Measurements from ENCODE around the gene USB1. TPM values are rescaled to one million over a fixed set of nuclear protein-coding genes. Genes with fewer than 3 reads are reported as not detected.

USB1 gene
- total and polyA plus RNA-seq, 4 donors, result 24.9 to 41.3 (median 32.9) TPM

DNA sequence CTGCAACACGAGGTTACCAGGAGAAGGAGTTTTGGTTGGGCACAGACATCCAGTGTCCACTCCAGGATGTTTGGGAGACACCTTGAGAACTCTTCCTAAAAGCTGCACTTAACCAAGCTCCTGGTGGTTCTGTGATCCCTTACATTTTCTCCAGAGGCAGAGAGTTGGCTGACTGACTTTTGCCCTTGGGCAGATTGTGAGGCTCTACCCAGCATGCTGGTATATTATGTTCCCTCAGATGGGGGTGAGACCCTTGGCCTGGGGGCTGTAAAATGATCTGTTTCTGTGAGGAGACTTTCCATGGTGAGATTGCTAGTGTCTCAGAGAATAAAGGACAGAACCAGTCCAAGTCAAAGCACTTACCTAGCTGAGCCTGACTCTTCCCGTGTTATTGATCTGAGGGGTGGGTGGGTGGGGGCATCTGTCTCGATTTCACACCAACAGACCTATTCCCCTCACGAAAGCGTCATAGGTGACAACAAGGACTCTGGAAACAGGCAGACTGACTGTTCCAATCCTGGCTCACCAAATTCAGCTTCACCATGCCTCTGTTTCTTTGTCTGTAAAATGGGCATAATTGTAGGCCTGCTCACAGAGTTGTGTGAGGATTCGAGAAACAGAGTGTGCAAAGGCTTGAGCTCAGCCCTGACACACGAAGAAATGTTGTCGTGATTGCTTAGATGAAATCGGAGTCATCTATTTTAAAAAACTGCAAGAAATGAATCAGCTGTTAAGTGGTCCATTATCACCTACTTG, 12.2 kb downstream of the USB1 start:
- Histone ChIP-seq H3K36me3 (ENCODE audit: control insufficient read depth in 1 of 2, insufficient read depth in 2 of 2, low read length in 1 of 2) (peaks cover 0 to 4% of the 10 kb centered on the region in 2 donors), H3K4me3 (ENCODE audit: low read length in 2 of 2) (no peak overlapping the region)
- intact Hi-C loops (cut with DNase I), result no loop called here

DNA sequence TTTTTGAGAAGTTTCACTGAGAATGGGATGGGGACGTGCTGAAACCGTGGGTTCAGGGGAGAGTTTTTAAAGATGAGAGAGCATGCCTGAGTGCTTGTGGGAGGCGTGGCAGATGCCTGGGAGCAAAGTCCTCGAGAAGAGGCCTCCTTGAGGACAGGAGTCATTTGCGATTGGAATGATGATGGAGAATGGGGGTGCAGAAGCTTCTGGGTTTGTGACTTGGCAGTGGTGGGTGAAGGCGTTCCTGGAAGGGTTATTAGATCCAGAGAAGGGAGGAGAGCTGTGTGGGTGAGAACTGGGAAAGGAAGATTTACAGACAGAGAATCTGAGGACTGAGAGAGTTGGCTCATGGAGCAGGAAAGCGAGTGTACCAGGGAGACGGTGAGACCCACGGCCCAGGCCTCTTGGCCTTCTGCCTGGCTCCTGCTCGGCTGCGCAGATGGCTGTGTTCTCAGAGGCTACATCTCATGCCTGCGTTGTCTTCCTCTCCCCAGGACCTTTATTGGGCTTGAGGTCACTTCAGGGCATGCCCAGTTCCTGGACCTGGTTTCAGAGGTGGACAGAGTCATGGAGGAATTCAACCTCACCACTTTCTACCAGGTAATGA, 15.7 kb downstream of the USB1 start:
- no peak overlapping the region for H3K27ac ChIP-seq (ENCODE audit: low read depth in 1 of 2, low read length in 2 of 2)
- no peak for ATAC-seq (ENCODE audit: low FRiP score)
- no peak overlapping the region for H3K4me3 ChIP-seq (ENCODE audit: low read length in 2 of 2)
- no peaks in the 10 kb centered on the region for H3K27me3 ChIP-seq (ENCODE audit: control insufficient read depth in 1 of 2, insufficient read depth in 2 of 2, low read length in 1 of 2)
- 67% methylated on average over 12 of the region's 12 CpGs for WGBS, 2 donors
- no peaks in the 10 kb centered on the region for H3K4me1 ChIP-seq (ENCODE audit: control insufficient read depth in 1 of 2, insufficient read depth in 2 of 2, low read length in 2 of 2)
- no peaks in the 10 kb centered on the region for H3K9me3 ChIP-seq (ENCODE audit: control insufficient read depth, low read length)
- intact Hi-C loops (cut with DNase I), result no loop called here
- peaks cover 0 to 2% of the 10 kb centered on the region in 2 donors for H3K36me3 ChIP-seq (ENCODE audit: control insufficient read depth in 1 of 2, insufficient read depth in 2 of 2, low read length in 1 of 2)
- DNase-seq, result no peak

More for the DNA sequence above, 12.2 kb downstream of the USB1 start:
- WGBS, 2 donors, result 92 to 93% methylated on average over 9 of the region's 9 CpGs
- Histone ChIP-seq H3K4me1 (ENCODE audit: control insufficient read depth in 1 of 2, insufficient read depth in 2 of 2, low read length in 2 of 2) (no peaks in the 10 kb centered on the region), H3K27ac (ENCODE audit: low read depth in 1 of 2, low read length in 2 of 2) (no peak overlapping the region), H3K27me3 (ENCODE audit: control insufficient read depth in 1 of 2, insufficient read depth in 2 of 2, low read length in 1 of 2) (no peaks in the 10 kb centered on the region), H3K9me3 (ENCODE audit: control insufficient read depth, low read length) (no peaks in the 10 kb centered on the region)
- DNase-seq (no peak), ATAC-seq (ENCODE audit: low FRiP score) (no peak)

DNA sequence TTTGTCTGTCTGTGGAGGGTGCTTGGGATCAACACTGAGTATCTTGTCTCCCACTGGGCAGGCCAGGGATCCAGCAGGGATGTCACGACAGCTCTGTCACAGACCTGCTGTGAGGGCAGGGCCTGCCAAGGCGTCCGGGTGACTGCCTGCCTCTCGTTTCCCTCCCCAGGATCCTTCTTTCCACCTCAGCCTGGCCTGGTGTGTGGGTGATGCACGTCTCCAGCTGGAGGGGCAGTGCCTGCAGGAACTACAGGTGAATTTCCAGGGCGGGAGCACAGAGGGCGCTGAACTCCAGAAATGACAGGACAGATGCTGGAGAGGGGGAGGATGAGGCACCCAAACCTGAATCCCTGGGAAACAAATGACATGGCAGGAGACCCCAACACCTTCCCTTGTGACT, 17.6 kb downstream of the USB1 start:
- 77 to 86% methylated on average over 7 of the region's 7 CpGs for WGBS, 2 donors

DNA sequence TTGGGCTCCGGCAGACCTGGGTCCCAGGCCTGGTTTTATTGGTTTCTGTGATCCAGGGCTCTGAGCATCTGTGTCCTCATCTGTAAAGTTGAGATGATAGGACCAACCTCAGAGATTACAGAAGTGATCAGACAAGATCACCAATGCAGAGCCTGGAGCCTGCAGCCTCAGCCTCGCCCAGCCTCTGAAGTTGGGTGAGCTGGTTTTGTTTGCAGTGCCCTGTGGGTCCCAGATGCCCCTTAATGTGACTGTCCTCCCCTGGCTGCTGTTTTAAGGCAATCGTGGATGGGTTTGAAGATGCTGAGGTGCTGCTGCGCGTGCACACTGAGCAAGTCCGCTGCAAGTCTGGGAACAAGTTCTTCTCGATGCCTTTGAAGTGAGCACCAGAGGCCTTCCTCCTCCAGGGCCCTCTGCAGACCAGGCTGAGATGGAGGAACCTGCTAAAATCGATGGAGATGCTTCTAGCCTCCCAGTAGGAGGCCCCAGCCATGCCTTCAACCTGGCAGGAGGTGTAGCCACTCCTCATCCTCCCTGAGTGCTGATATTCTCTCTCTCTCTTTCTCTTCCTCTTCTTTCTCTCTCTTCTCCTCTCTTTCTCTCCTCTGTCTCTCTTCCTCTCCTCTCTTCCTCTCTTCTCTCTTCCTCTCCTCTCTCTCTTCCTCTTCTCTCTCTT, 18.8 kb downstream of the USB1 start:
- peaks cover 0 to 2% of the 10 kb centered on the region in 2 donors for H3K36me3 ChIP-seq (ENCODE audit: control insufficient read depth in 1 of 2, insufficient read depth in 2 of 2, low read length in 1 of 2)
- H3K4me1 ChIP-seq (ENCODE audit: control insufficient read depth in 1 of 2, insufficient read depth in 2 of 2, low read length in 2 of 2), result no peaks in the 10 kb centered on the region
- ATAC-seq (ENCODE audit: low FRiP score) (no peak), DNase-seq (no peak)
- H3K9me3 ChIP-seq (ENCODE audit: control insufficient read depth, low read length), result no peaks in the 10 kb centered on the region
- WGBS, 2 donors, result 82 to 83% methylated on average over 8 of the region's 8 CpGs
- intact Hi-C loops (cut with DNase I), result loop anchor here (5.0 to 10.0 kb wide), 2 partner anchors 102 to 475 kb away; no protein-coding TSS in a partner anchor
- H3K27ac ChIP-seq (ENCODE audit: low read depth in 1 of 2, low read length in 2 of 2), result no peak overlapping the region
- no peaks in the 10 kb centered on the region for H3K27me3 ChIP-seq (ENCODE audit: control insufficient read depth in 1 of 2, insufficient read depth in 2 of 2, low read length in 1 of 2)
- H3K4me3 ChIP-seq (ENCODE audit: low read length in 2 of 2), result no peak overlapping the region

More for the DNA sequence above, 17.6 kb downstream of the USB1 start:
- no peak overlapping the region for H3K4me3 ChIP-seq (ENCODE audit: low read length in 2 of 2)
- ATAC-seq (ENCODE audit: low FRiP score) (no peak), DNase-seq (peak in 1 of 2 donors; percentile 49)
- no peaks in the 10 kb centered on the region for H3K27me3 ChIP-seq (ENCODE audit: control insufficient read depth in 1 of 2, insufficient read depth in 2 of 2, low read length in 1 of 2)
- no peaks in the 10 kb centered on the region for H3K4me1 ChIP-seq (ENCODE audit: control insufficient read depth in 1 of 2, insufficient read depth in 2 of 2, low read length in 2 of 2)
- H3K9me3 ChIP-seq (ENCODE audit: control insufficient read depth, low read length), result no peaks in the 10 kb centered on the region
- H3K27ac ChIP-seq (ENCODE audit: low read depth in 1 of 2, low read length in 2 of 2), result no peak overlapping the region
- H3K36me3 ChIP-seq (ENCODE audit: control insufficient read depth in 1 of 2, insufficient read depth in 2 of 2, low read length in 1 of 2), result peaks cover 0 to 2% of the 10 kb centered on the region in 2 donors
- intact Hi-C loops (cut with DNase I), result no loop called here

DNA sequence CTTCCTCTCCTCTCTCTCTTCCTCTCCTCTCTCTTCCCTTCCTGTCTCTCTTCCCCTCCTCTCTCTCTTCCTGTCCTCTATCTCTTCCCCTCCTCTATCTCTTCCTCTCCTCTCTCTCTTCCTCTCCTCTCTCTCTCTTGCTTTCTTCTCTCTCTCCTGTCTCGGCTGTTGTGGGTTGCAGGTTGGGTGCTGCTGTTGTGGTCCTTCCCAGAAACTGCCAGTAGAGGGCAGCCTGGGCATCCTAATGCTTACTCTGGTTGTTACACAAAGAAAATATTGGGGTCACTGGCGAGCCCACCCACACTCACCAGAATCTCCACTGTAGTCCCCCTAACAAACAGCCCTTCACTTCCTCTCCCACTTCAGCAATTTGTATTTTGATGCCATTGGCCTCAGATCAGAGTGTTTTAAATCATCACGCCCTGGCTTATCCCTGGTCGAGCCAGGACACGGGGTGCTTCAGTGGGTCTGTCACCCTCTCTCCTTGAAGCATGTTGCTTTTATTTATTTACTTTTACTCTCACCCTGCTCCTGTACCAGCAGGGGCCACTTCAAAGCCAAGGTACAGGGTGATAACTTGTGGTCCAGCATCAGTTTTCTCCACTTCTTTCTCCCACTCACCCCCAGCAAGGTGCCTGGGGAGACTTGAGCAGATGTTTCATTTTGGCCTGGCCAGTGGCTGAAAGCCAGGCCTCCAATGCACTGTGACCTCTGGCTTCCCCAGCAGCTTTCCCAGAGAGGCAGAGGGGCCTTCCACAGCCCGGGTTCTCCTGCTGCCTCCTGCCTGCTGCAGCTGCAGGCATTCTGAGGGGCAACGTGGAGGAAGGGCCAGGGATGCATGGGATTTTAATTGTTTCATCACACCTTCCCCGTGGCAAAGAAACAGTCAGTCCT, 19.7 kb downstream of the USB1 start:
- no peak for DNase-seq
- no peak for ATAC-seq (ENCODE audit: low FRiP score)
- peaks cover 0 to 2% of the 10 kb centered on the region in 2 donors for H3K36me3 ChIP-seq (ENCODE audit: control insufficient read depth in 1 of 2, insufficient read depth in 2 of 2, low read length in 1 of 2)
- no peaks in the 10 kb centered on the region for H3K27me3 ChIP-seq (ENCODE audit: control insufficient read depth in 1 of 2, insufficient read depth in 2 of 2, low read length in 1 of 2)
- no peak overlapping the region for H3K4me3 ChIP-seq (ENCODE audit: low read length in 2 of 2)
- no peaks in the 10 kb centered on the region for H3K9me3 ChIP-seq (ENCODE audit: control insufficient read depth, low read length)
- no peaks in the 10 kb centered on the region for H3K4me1 ChIP-seq (ENCODE audit: control insufficient read depth in 1 of 2, insufficient read depth in 2 of 2, low read length in 2 of 2)
- no peak overlapping the region for H3K27ac ChIP-seq (ENCODE audit: low read depth in 1 of 2, low read length in 2 of 2)
- WGBS, 2 donors, result 60 to 63% methylated on average over 8 of the region's 8 CpGs
- intact Hi-C loops (cut with DNase I), result loop anchor here (5.0 to 10.0 kb wide), 2 partner anchors 101 to 474 kb away; no protein-coding TSS in a partner anchor

DNA sequence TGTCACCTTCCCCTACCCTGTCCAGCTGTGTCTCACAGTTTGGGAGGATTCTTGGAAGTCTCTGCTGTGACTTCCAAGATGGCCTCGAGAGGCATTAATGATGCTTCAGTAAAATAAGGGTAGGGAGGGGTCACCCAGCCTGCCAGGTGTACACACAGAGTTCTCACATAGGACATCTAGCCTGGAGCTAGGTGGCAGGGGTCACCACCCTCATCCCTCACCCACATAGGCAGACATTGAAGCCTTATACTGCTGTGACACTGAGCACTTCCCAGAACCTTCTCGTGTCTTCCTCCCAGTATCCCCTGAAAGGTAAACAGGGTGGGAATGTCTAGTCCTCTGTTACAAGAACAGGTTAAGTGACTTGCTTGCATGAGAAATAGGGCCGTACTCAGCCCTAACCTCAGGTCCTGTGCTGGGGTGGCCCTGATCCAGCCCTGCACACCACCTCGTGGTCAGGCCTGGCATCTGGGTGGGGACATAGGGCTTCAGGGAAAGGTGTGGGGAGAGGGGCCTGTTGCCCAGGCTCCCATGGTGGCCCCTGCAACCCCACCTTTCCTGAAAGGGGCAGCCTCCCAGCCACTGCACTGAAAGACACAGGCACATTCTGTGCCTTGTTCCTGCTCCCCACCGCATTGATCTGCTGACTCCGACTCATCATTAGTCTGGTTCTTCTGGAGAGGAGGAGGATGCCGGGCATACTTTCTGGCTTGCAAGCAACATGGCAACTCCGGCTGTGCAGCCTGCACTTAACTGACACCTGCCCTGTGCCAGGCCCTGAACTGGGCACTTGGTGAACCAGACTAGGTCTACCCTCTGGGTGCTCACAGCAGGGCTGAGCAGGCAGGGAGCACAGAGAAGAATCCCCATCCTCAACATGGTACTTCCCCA, 20.7 kb downstream of the USB1 start:
- Histone ChIP-seq H3K9me3 (ENCODE audit: control insufficient read depth, low read length) (no peaks in the 10 kb centered on the region), H3K36me3 (ENCODE audit: control insufficient read depth in 1 of 2, insufficient read depth in 2 of 2, low read length in 1 of 2) (peaks cover 0 to 2% of the 10 kb centered on the region in 2 donors), H3K4me1 (ENCODE audit: control insufficient read depth in 1 of 2, insufficient read depth in 2 of 2, low read length in 2 of 2) (no peaks in the 10 kb centered on the region), H3K27ac (ENCODE audit: low read depth in 1 of 2, low read length in 2 of 2) (peak overlapping the region in 1 of 2 donors; percentile 3), H3K4me3 (ENCODE audit: low read length in 2 of 2) (no peak overlapping the region), H3K27me3 (ENCODE audit: control insufficient read depth in 1 of 2, insufficient read depth in 2 of 2, low read length in 1 of 2) (no peaks in the 10 kb centered on the region)
- ATAC-seq (ENCODE audit: low FRiP score), result no peak
- 71 to 76% methylated on average over 8 of the region's 8 CpGs for WGBS, 2 donors
- intact Hi-C loops (cut with DNase I), result loop anchor here (1.0 to 10.0 kb wide), 3 partner anchors 100 to 473 kb away; no protein-coding TSS in a partner anchor
- DNase-seq, result no peak

DNA sequence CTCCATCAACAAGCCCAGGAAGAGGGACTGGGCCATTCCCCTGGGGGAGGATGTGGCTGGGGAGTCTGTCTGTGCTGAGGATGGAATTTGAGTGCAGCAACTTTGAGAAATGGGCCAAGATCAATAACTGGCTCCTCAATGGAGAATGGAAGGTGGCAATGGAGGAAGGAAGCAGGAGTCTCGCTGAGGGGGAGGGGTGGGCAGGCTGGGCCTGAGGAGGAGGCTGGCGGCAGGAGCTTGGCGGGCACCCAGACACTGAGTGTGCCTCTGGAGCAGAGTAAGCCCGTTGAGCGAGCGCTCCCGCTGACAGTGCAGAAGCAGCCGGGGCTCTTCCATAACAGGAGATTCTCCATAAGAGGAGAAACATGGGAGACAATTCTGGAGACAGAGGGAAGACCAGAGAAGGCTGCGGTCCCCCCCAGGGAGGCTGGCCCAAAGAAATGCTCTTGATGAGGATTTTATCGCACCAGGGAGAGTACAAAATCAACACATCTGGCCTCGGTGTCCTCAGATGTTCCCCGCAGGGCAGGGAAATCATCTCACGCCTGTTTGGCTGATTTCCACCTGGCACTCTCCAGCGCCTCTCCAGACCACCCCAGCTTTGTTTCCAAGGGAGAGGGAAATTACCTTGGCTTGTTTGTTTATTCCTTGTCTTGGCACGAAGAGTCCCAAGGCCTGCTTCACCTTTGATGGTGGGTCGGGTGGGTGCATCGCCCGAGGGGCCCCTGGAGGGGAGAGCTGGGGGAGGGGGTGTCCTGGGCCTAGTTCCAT, 21.6 kb downstream of the USB1 start:
- intact Hi-C loops (cut with DNase I), result loop anchor here (1.0 to 10.0 kb wide), 3 partner anchors 100 to 472 kb away; no protein-coding TSS in a partner anchor
- Histone ChIP-seq H3K4me1 (ENCODE audit: control insufficient read depth in 1 of 2, insufficient read depth in 2 of 2, low read length in 2 of 2) (no peaks in the 10 kb centered on the region), H3K27me3 (ENCODE audit: control insufficient read depth in 1 of 2, insufficient read depth in 2 of 2, low read length in 1 of 2) (no peaks in the 10 kb centered on the region), H3K9me3 (ENCODE audit: control insufficient read depth, low read length) (no peaks in the 10 kb centered on the region), H3K4me3 (ENCODE audit: low read length in 2 of 2) (no peak overlapping the region), H3K27ac (ENCODE audit: low read depth in 1 of 2, low read length in 2 of 2) (no peak overlapping the region), H3K36me3 (ENCODE audit: control insufficient read depth in 1 of 2, insufficient read depth in 2 of 2, low read length in 1 of 2) (peaks cover 0 to 2% of the 10 kb centered on the region in 2 donors)
- WGBS, 2 donors, result 7 to 11% methylated on average over 17 to 18 of the region's 18 CpGs
- DNase-seq (peak; percentile 86 to 93), ATAC-seq (ENCODE audit: low FRiP score) (no peak)

Data from aorta (tissue), 5 donors.